ENCODE data around the gene ZNF582. TPM values are rescaled to one million over a fixed set of nuclear protein-coding genes. Genes with fewer than 3 reads are reported as not detected.

Gene ZNF582
- total RNA-seq, 4 donors from 2014 or later: 3.1 to 5.2 (median 4.7) TPM

DNA sequence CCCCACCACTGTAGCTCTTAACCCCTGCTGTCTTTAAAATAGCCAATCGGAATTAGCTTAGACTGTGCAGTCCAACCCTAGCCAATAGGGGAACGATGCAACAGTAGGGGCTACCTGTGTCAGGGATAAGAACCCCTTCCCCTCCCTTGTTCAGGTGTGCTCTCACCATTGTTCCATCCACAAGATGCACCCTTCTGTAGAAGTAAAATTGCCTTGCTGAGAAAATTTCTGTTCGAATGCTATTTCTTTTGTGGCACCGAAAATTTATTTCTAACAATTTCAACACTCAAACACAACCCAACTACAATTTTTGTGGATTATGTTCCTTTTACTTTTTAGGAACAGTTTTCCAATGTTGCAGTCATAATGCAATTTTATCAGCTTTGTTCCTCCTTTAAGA is 7.2 kb upstream of the ZNF582 start:
- Histone ChIP-seq H3K4me3 (no peak overlapping the region), H3K27ac (no peak overlapping the region), H3K36me3 (peaks cover 0 to 62% (median 7%) of the 10 kb centered on the region in 3 donors), H3K4me1 (peaks cover 0 to 20% (median 5%) of the 10 kb centered on the region in 4 donors), H3K9me3 (peaks cover 0 to 62% (median 5%) of the 10 kb centered on the region in 4 donors), H3K27me3 (no peaks in the 10 kb centered on the region)
- 98 to 99% methylated on average over 4 of the region's 4 CpGs for WGBS, 2 donors
- TF ChIP-seq POLR2A (IDR thresholded peaks at IDR 0.05): no peak
- TF ChIP-seq, protein P1, sequence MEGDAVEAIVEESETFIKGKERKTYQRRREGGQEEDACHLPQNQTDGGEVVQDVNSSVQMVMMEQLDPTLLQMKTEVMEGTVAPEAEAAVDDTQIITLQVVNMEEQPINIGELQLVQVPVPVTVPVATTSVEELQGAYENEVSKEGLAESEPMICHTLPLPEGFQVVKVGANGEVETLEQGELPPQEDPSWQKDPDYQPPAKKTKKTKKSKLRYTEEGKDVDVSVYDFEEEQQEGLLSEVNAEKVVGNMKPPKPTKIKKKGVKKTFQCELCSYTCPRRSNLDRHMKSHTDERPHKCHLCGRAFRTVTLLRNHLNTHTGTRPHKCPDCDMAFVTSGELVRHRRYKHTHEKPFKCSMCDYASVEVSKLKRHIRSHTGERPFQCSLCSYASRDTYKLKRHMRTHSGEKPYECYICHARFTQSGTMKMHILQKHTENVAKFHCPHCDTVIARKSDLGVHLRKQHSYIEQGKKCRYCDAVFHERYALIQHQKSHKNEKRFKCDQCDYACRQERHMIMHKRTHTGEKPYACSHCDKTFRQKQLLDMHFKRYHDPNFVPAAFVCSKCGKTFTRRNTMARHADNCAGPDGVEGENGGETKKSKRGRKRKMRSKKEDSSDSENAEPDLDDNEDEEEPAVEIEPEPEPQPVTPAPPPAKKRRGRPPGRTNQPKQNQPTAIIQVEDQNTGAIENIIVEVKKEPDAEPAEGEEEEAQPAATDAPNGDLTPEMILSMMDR (IDR thresholded peaks at IDR 0.05): no peak
- no peak for TF ChIP-seq EP300 (IDR thresholded peaks at IDR 0.05)
- no peak for DNase-seq (ENCODE audit: low spot score in 2 of 2)

DNA sequence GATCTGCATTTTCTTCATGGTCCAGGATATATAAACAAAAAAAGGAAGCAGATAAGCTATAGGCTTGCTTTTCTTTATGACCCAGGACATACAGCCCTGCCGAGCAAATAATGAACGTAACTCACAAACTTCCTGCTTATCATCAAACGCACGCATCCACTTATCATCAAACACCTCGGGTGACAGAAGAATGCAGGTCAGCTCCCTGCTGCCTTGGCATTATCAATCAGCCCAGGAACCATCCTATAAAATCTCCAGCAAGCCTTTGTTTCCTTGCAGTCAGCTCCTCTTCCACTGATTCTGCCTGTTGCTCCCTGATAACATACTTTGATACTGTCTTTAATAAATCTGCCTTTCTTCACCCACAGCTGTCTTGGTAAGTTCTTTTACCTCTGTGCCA is 5.5 kb upstream of the ZNF582 start:
- Histone ChIP-seq H3K27ac (no peak overlapping the region), H3K4me3 (no peak overlapping the region), H3K9me3 (peaks cover 0 to 67% (median 5%) of the 10 kb centered on the region in 4 donors), H3K4me1 (peaks cover 0 to 11% (median 0%) of the 10 kb centered on the region in 4 donors), H3K36me3 (peaks cover 0 to 65% (median 7%) of the 10 kb centered on the region in 3 donors), H3K27me3 (no peaks in the 10 kb centered on the region)
- 91 to 96% methylated on average over 5 of the region's 5 CpGs for WGBS, 2 donors
- DNase-seq (ENCODE audit: low spot score in 2 of 2): no peak
- TF ChIP-seq POLR2A (IDR thresholded peaks at IDR 0.05) (no peak), EP300 (IDR thresholded peaks at IDR 0.05) (no peak)
- TF ChIP-seq, protein P1 (IDR thresholded peaks at IDR 0.05): no peak

DNA sequence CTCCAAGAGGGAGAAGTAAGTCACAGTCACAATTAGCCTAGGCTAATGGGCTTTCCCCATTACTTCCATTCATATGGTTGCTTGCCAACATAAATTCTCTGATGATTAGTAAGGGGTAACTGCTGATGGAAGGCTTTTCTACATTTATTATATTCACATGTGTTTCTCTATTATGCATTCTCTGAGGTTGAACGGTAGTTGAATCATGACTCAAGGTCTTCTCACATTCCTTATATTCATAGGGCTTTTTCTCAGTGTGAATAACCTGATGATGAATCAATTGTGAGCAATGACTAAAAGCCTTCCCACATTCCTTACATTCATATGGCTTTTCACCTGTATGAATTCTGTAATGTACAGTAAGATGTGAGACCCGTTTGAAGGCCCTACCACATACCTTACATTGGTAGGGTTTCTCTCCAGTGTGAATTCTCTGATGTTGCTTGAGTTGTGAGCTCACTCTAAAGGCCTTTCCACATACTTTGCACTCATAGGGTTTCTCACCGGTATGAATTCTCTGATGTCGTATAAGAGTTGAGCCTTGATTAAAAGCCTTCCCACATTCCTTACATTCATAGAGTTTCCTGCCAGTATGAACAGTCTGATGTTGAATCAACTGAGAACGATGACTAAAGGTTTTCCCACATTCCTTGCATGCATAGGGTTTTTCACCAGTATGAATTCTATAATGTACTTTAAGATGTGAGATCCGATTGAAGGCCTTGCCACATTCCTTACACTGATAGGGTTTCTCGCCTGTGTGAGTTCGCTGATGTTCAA is 9.3 kb downstream of the ZNF582 start:
- no peak overlapping the region for H3K4me3 ChIP-seq
- H3K4me1 ChIP-seq: no peaks in the 10 kb centered on the region
- TF ChIP-seq EP300 (IDR thresholded peaks at IDR 0.05) (no peak), POLR2A (IDR thresholded peaks at IDR 0.05) (no peak)
- TF ChIP-seq, protein P1 (IDR thresholded peaks at IDR 0.05): no peak
- no peaks in the 10 kb centered on the region for H3K27me3 ChIP-seq
- H3K9me3 ChIP-seq: peaks cover 0 to 91% (median 23%) of the 10 kb centered on the region in 4 donors
- no peak overlapping the region for H3K27ac ChIP-seq
- DNase-seq (ENCODE audit: low spot score in 2 of 2): no peak
- peaks cover 0 to 91% (median 5%) of the 10 kb centered on the region in 3 donors for H3K36me3 ChIP-seq
- 91 to 92% methylated on average over 8 of the region's 8 CpGs for WGBS, 2 donors

DNA sequence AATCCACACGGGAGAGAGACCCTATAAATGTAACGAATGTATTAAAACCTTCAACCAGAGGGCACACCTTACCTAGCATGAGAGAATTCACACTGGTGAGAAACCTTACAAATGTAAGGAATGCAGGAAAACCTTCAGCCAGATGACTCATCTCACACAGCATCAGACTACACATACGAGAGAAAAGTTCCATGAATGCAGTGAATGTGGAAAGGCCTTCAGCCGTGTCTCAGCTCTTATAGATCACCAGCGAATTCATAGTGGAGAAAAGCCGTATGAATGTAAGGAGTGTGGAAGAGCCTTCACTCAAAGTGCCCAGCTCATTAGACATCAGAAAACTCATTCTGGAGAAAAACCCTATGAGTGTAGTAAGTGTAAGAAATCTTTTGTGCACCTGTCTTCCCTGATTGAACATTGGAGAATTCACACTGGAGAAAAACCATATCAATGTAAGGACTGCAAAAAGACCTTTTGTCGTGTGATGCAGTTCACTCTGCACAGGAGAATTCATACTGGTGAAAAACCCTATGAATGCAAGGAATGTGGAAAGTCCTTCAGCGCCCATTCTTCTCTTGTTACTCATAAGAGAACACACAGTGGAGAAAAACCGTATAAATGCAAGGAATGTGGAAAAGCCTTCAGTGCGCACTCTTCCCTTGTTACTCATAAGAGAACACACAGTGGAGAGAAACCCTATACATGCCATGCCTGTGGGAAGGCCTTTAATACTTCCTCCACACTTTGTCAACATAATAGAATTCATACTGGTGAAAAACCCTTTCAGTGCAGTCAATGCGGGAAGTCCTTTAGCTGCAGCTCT is 16.0 kb downstream of the ZNF582 start:
- Histone ChIP-seq H3K4me1 (no peaks in the 10 kb centered on the region), H3K36me3 (peaks cover 2 to 91% (median 28%) of the 10 kb centered on the region in 3 donors), H3K4me3 (no peak overlapping the region), H3K9me3 (peaks cover 0 to 93% (median 29%) of the 10 kb centered on the region in 4 donors), H3K27ac (no peak overlapping the region), H3K27me3 (no peaks in the 10 kb centered on the region)
- WGBS, 2 donors: 93% methylated on average over 11 of the region's 11 CpGs
- DNase-seq (ENCODE audit: low spot score in 2 of 2): no peak
- TF ChIP-seq, protein P1 (IDR thresholded peaks at IDR 0.05): no peak
- no peak for TF ChIP-seq EP300 (IDR thresholded peaks at IDR 0.05)
- TF ChIP-seq POLR2A (IDR thresholded peaks at IDR 0.05): no peak
